Esophagus squamous epithelium (tissue), 5 donors: ENCODE data around the gene PIGU. TPM values are rescaled to one million over a fixed set of nuclear protein-coding genes. Genes with fewer than 3 reads are reported as not detected.

Experiments
- DNase-seq: peaks from one replicate; lab custom pipeline; 2025; lab: John Stamatoyannopoulos, UW
- H3K27ac ChIP-seq, 4 donors: fragments of 200-600 bp; sonication (generic); one replicate each; pipeline ENCODE4 v1.5.1; 2016 to 2019; ENCODE audit warnings: mild to moderate bottlenecking in 1 of 4
- H3K27me3 ChIP-seq, 4 donors: fragments of 200-600 bp; sonication (generic); 1 replicate in 3 of 4; 2 replicates in 1 of 4; pipeline versions ENCODE4 v1.5.1 to v1.6.0; 2017 to 2021; ENCODE audit warnings: antibody characterized with exemption in 1 of 4
- H3K36me3 ChIP-seq, 3 donors: fragments of 200-600 bp; sonication (generic); one replicate each; pipeline ENCODE4 v1.5.1; 2016 to 2019
- H3K4me1 ChIP-seq, 3 donors: fragments of 200-600 bp; sonication (generic); one replicate each; pipeline ENCODE4 v1.5.1; 2017 to 2019
- H3K4me3 ChIP-seq, 4 donors: fragments of 200-600 bp; sonication (generic); 1 replicate in 3 of 4; 2 replicates in 1 of 4; pipeline ENCODE4 v1.5.1; 2016 to 2019; ENCODE audit warnings: mild to moderate bottlenecking in 2 of 4, moderate library complexity in 1 of 4
- H3K9me3 ChIP-seq, 3 donors: fragments of 200-600 bp; sonication (generic); one replicate each; pipeline ENCODE4 v1.5.1; 2016 to 2019
- CTCF ChIP-seq, 6 experiments: fragments of 450-650 bp in 4 of 6; fragments of 200-600 bp in 2 of 6; sonication (generic) in 2 of 6; IDR thresholded peaks; one replicate each; pipeline ENCODE4 v1.5.1; 2016 to 2019; ENCODE audit warnings: antibody characterized with exemption in 6 of 6, mild to moderate bottlenecking in 4 of 6, moderate library complexity in 4 of 6
- POLR2A ChIP-seq, 4 donors: fragments of 450-650 bp; IDR thresholded peaks; one replicate each; pipeline ENCODE4 v1.6.1; 2017; ENCODE audit warnings: antibody characterized with exemption in 4 of 4, mild to moderate bottlenecking in 4 of 4, moderate library complexity in 3 of 4
- WGBS, 2 donors: methylation state at CpG; one replicate each; pipeline ENCODE4 v1.1.5; 2018; 5-methylcytosine and 5-hydroxymethylcytosine counted together
- intact Hi-C: fragments of 100-400 bp; cut with DNase I; formaldehyde crosslinking; loops from one replicate; pipeline ENCODE4 v1.15.0; 2022
- total RNA-seq, 4 donors: library from RNA; depleted of rRNA; stranded (reverse); fragments of >200 nt; gene quantifications; one replicate each; pipeline ENCODE4 v1.1.0, GENCODE V29; 2016
- donor health status: DM: yes; HTN: yes; CAD: no.

Gene PIGU
- total RNA-seq, 4 donors from 2014 or later, result 14.8 to 27.1 (median 17.6) TPM

- H3K4me1 ChIP-seq, result peaks cover 20 to 76% (median 44%) of the 10 kb centered on the region in 3 donors
- intact Hi-C loops, result no loop called here
- DNase-seq, result no peak
- H3K4me3 ChIP-seq, result no peak overlapping the region
- no peaks in the 10 kb centered on the region for H3K9me3 ChIP-seq
- H3K27me3 ChIP-seq, result no peaks in the 10 kb centered on the region
- H3K36me3 ChIP-seq, result peaks cover 15 to 62% (median 32%) of the 10 kb centered on the region in 3 donors
- 79 to 84% methylated on average over 7 to 10 of the region's 10 CpGs for WGBS, 2 donors
- TF ChIP-seq POLR2A (IDR thresholded peaks at IDR 0.05) (no peak), CTCF (IDR thresholded peaks at IDR 0.05) (no peak)
- H3K27ac ChIP-seq, result peak overlapping the region; percentile 69 to 92 (median 90)
These were observed 149.9 kb downstream of the PIGU start for GRCh38 chr20:34527016-34527415.

DNA sequence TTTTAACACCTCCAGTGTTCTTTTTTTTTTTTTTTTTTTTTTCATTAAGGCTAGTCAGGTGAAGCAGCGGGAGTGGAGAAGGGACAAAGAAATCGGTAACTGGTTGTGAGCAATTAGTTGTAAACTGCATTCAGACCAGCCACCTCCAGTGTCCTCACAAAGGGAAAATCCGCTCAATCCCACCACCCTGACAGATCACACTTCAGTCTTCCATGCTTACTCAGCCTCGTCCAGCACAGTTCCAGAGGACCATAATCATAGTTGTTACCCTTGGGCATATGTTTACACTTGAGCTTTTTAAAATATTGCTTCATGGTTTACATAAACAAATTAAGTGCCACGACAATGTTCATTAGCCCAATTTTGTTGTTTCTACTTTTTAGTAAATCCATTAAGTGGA is 150.4 kb downstream of the PIGU start:
- H3K36me3 ChIP-seq, result peaks cover 13 to 61% (median 32%) of the 10 kb centered on the region in 3 donors
- intact Hi-C loops, result no loop called here
- H3K4me3 ChIP-seq, result peak overlapping the region in 1 of 4 donors; percentile 36
- no peaks in the 10 kb centered on the region for H3K27me3 ChIP-seq
- no peaks in the 10 kb centered on the region for H3K9me3 ChIP-seq
- TF ChIP-seq POLR2A (IDR thresholded peaks at IDR 0.05), result no peak
- no peak for TF ChIP-seq CTCF (IDR thresholded peaks at IDR 0.05)
- WGBS, 2 donors, result 42 to 44% methylated on average over 5 of the region's 5 CpGs
- no peak for DNase-seq
- H3K27ac ChIP-seq, result peak overlapping the region; percentile 69 to 92 (median 90)
- H3K4me1 ChIP-seq, result peaks cover 20 to 80% (median 44%) of the 10 kb centered on the region in 3 donors

GRCh38 chr20:34525709-34526416 is 151.0 kb downstream of the PIGU start:
- peak overlapping the region in 1 of 4 donors; percentile 36 for H3K4me3 ChIP-seq
- peaks cover 20 to 86% (median 44%) of the 10 kb centered on the region in 3 donors for H3K4me1 ChIP-seq
- H3K27ac ChIP-seq, result peak overlapping the region; percentile 69 to 92 (median 90)
- H3K36me3 ChIP-seq, result peaks cover 13 to 58% (median 32%) of the 10 kb centered on the region in 3 donors
- H3K9me3 ChIP-seq, result no peaks in the 10 kb centered on the region
- DNase-seq, result no peak
- H3K27me3 ChIP-seq, result no peaks in the 10 kb centered on the region
- no peak for TF ChIP-seq CTCF (IDR thresholded peaks at IDR 0.05)
- no peak for TF ChIP-seq POLR2A (IDR thresholded peaks at IDR 0.05)
- WGBS, 2 donors, result 8 to 17% methylated on average over 14 of the region's 14 CpGs
- intact Hi-C loops, result no loop called here

DNA sequence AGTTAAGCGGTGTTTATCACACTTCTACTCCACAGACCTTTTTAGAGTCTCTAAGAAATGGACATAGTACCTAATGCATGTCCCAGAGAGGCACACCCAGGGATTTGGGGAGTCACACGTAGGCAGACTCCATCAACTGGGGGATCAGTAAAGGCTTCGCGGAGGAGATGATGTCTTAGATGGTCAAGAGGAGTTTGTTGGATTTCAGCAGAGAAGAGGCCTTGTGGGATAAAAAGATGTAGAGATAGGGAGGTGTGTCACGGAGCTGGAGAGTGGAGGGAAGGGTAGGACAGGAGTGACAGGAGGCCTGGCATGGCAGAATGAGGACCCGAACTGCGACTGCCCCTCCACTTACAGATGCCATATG is 151.6 kb downstream of the PIGU start:
- H3K4me1 ChIP-seq, result peaks cover 20 to 91% (median 44%) of the 10 kb centered on the region in 3 donors

More for the DNA sequence above, 151.6 kb downstream of the PIGU start:
- peak overlapping the region in 1 of 4 donors; percentile 36 for H3K4me3 ChIP-seq
- DNase-seq, result no peak
- intact Hi-C loops, result no loop called here
- TF ChIP-seq POLR2A (IDR thresholded peaks at IDR 0.05) (no peak), CTCF (IDR thresholded peaks at IDR 0.05) (no peak)
- H3K27me3 ChIP-seq, result no peaks in the 10 kb centered on the region
- no peaks in the 10 kb centered on the region for H3K9me3 ChIP-seq
- H3K36me3 ChIP-seq, result peaks cover 8 to 58% (median 26%) of the 10 kb centered on the region in 3 donors
- peak overlapping the region; percentile 69 to 92 (median 90) for H3K27ac ChIP-seq
- WGBS, 2 donors, result 62 to 64% methylated on average over 7 of the region's 7 CpGs
